Activated T-helper 1 cell treated with anti-CD3 and anti-CD28 coated beads, Interleukin-12 subunit alpha, Interleukin-12 subunit beta, Interleukin-2, Interleukin-4 antibody, amounts not matched to agents 30 ng/mL and 10 ng/mL and 1 ng/mL, durations not matched to agents 14 hours and 24 hours and 36 hours (primary cell): ENCODE measurements around the gene ENOX1. TPM values are rescaled to one million over a fixed set of nuclear protein-coding genes. Genes with fewer than 3 reads are reported as not detected.
A peak's percentile ranks its signal among the peaks of the same experiment; 100 is the strongest.

Source experiments
- DNase-seq: peaks from one replicate; pipeline ENCODE4 v3.0.0; 2021; ENCODE audit warnings: low spot score
- H3K27ac Mint-ChIP-seq: one replicate; pipeline ENCODE4 v1.8.0; 2021; ENCODE audit warnings: mild to moderate bottlenecking, mixed read lengths
- H3K27me3 Mint-ChIP-seq: one replicate; pipeline ENCODE4 v1.8.0; 2022; ENCODE audit warnings: mild to moderate bottlenecking, moderate library complexity, mixed read lengths; ENCODE audit not compliant: insufficient read depth
- H3K36me3 Mint-ChIP-seq: one replicate; pipeline ENCODE4 v1.8.0; 2021; ENCODE audit warnings: low read depth, mixed read lengths
- H3K4me1 Mint-ChIP-seq: one replicate; pipeline ENCODE4 v1.8.0; 2021; ENCODE audit warnings: low read depth, mixed read lengths
- H3K4me3 Mint-ChIP-seq: one replicate; pipeline ENCODE4 v1.8.0; 2021; ENCODE audit warnings: mild to moderate bottlenecking, moderate library complexity, mixed read lengths
- H3K9me3 Mint-ChIP-seq: one replicate; pipeline ENCODE4 v1.8.0; 2021; ENCODE audit warnings: mixed read lengths
- intact Hi-C: fragments of 100-400 bp; cut with micrococcal nuclease; formaldehyde crosslinking; loops from one replicate; pipeline ENCODE4 v1.15.1; 2024
- total RNA-seq: library from RNA; stranded (reverse); gene quantifications from 2 replicates; pipeline ENCODE4 v1.2.3, GENCODE V29; 2022

The ENOX1 gene
- total RNA-seq, 1 donor from 2014 or later: 0.08 TPM

DNA sequence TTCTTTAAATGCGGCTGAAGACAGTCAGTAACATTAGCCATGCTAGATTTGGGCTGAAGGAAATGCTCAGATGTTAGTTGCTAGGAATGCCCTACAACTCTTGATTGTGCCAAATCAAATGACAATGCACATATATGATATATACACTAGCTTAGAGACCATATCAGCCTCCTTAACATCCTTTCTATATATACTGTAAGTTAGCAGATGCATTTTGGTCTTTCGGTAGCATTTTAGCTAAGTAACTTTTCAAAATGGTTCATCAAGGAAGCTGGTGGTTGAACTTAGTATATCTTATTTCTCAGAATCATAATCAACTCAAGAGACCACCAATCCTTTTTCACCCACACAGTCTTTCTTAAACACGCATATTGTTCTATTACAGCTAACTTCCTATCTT is 14.1 kb upstream of the ENOX1 start:
- H3K36me3 Mint-ChIP-seq: no peaks in the 10 kb centered on the region
- H3K9me3 Mint-ChIP-seq: no peaks in the 10 kb centered on the region
- no peak for DNase-seq
- H3K4me3 Mint-ChIP-seq: no peak overlapping the region
- H3K27me3 Mint-ChIP-seq: peaks cover 13% of the 10 kb centered on the region
- H3K4me1 Mint-ChIP-seq: peaks cover 18% of the 10 kb centered on the region
- intact Hi-C loops: loop anchor here (5.0 kb wide), 1 partner anchor 71 kb away; no protein-coding TSS in a partner anchor
- H3K27ac Mint-ChIP-seq: no peak overlapping the region

DNA sequence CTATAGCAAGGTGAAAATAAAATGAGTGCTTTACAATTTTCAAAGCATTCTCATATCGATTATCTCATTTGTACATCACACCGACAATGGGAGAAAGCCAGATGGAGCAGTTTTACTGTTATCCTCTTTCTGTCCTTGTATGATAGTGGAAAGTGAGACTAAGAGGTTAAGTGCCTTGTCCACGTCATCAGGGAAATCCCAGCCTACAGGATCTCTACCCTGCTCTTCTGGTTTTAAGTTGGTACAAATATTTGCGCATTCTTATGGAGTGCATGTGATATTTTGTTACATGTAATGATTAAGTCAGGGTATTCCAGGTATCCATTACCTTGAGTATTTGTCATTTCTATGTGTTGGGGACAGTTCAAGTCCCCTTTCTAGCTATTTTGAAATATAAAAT is 12.4 kb upstream of the ENOX1 start:
- Mint-ChIP-seq H3K27me3 (peaks cover 15% of the 10 kb centered on the region), H3K27ac (no peak overlapping the region), H3K4me1 (peaks cover 14% of the 10 kb centered on the region), H3K9me3 (no peaks in the 10 kb centered on the region), H3K4me3 (no peak overlapping the region), H3K36me3 (no peaks in the 10 kb centered on the region)
- intact Hi-C loops: loop anchor here (5.0 kb wide), 1 partner anchor 752 kb away; no protein-coding TSS in a partner anchor
- DNase-seq: no peak

DNA sequence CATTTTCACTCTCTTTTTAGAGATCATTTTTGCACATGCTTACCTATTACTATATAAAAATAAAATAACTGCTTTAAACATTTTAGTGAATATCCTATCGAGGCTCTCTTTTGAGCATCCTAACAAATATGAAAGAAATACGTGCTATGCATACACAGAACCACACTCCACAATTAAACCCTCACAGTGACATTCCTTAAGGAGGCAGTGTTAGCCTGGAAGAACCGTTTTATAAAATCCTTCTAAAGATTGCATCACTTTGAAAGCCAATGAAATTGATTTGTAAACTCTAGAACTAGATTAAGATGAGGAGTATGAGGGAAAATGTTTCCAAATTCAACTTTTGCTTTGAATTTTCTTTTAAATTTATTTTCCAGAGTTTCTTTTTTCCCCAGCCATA is 11.1 kb upstream of the ENOX1 start:
- Mint-ChIP-seq H3K9me3 (no peaks in the 10 kb centered on the region), H3K36me3 (no peaks in the 10 kb centered on the region), H3K27ac (no peak overlapping the region), H3K27me3 (peaks cover 12% of the 10 kb centered on the region), H3K4me3 (no peak overlapping the region), H3K4me1 (peaks cover 14% of the 10 kb centered on the region)
- DNase-seq: no peak
- intact Hi-C loops: loop anchor here (2.0 to 5.0 kb wide), 2 partner anchors 703 to 751 kb away; no protein-coding TSS in a partner anchor

DNA sequence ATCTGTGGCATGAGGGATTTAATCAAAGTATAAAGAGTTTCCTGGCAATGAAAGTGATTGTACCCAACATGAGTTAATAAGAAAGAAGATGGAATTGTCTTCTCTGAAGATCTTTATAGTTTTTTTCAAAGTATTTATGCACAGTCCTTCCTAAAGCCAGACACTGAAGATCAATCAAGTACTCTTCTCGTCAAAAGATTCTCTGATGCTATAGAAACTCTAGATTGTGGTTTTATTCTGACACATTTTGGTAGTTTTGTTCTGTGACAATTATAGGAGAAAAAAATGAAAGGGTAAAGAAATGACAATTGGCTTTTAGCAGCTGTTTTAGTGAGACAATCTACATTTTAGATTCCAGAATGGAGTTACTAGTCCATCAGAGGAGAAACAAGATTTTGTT is 10.4 kb upstream of the ENOX1 start:
- no peaks in the 10 kb centered on the region for H3K36me3 Mint-ChIP-seq
- peak overlapping the region; percentile 27 for H3K27ac Mint-ChIP-seq
- intact Hi-C loops: loop anchor here (2.0 to 5.0 kb wide), 2 partner anchors 702 to 750 kb away; no protein-coding TSS in a partner anchor
- no peaks in the 10 kb centered on the region for H3K9me3 Mint-ChIP-seq
- peaks cover 12% of the 10 kb centered on the region for H3K27me3 Mint-ChIP-seq
- peaks cover 14% of the 10 kb centered on the region for H3K4me1 Mint-ChIP-seq
- DNase-seq: no peak
- no peak overlapping the region for H3K4me3 Mint-ChIP-seq

DNA sequence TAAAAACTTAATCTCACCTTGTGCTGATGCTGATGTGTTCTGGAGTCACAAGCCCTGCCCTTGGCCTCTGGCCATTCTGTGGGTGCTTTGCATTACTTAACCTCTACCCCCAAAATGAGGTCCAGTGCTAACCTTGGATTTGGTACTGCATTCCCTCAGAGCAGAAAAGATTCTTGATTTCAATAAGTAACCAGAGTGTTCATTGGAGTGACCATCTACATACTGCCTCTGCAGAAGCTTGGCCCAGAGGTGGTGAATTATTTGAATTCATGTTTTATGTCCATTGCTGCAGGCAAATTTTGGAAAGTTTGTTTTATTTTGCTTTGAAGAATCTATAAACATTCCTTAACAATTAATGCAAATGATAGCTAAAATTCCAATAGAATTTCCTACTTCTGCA is 7.6 kb upstream of the ENOX1 start:
- Mint-ChIP-seq H3K27ac (no peak overlapping the region), H3K9me3 (no peaks in the 10 kb centered on the region), H3K4me1 (peaks cover 14% of the 10 kb centered on the region), H3K36me3 (no peaks in the 10 kb centered on the region), H3K27me3 (peaks cover 19% of the 10 kb centered on the region), H3K4me3 (no peak overlapping the region)
- intact Hi-C loops: no loop called here
- no peak for DNase-seq

DNA sequence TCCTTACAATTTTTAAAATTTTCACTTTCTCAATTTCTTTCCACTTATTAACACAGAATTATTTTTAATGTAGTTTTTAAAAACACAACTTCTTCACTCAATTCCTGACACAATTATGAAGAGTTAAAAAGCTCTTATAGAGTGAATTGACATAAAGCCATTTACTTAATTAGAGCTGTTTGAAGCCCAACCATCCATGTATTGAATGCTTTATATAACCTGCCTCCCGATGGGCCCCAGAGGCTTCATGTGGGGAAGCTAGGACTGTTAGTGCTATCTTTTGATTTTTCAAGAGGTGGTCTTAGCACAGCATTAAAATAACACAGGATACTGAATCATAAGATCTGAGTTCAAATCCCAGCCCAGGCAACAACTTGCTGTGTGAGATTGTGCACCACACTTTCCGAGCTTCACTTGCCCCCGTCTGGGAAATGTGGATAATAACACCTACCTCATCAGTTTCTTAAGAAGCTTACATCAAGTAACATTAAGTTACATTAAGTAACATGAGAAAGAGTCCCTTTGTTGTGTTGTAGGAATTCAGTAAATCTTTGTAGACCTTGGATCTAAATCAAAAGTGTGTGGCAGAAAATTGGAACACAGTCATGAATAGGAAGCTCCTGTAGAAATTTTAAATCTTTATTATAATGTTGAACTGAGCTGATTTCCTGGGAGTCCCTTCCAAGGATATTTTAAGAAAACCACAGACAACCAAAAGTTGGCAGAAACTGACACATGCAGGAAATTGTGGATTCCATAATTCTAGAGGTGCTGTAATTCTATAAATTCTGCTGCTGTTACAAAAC is 5.5 kb upstream of the ENOX1 start:
- no peak overlapping the region for H3K27ac Mint-ChIP-seq
- no peaks in the 10 kb centered on the region for H3K9me3 Mint-ChIP-seq
- DNase-seq: no peak
- H3K27me3 Mint-ChIP-seq: peaks cover 35% of the 10 kb centered on the region
- no peak overlapping the region for H3K4me3 Mint-ChIP-seq
- intact Hi-C loops: no loop called here
- peaks cover 15% of the 10 kb centered on the region for H3K4me1 Mint-ChIP-seq
- H3K36me3 Mint-ChIP-seq: no peaks in the 10 kb centered on the region

DNA sequence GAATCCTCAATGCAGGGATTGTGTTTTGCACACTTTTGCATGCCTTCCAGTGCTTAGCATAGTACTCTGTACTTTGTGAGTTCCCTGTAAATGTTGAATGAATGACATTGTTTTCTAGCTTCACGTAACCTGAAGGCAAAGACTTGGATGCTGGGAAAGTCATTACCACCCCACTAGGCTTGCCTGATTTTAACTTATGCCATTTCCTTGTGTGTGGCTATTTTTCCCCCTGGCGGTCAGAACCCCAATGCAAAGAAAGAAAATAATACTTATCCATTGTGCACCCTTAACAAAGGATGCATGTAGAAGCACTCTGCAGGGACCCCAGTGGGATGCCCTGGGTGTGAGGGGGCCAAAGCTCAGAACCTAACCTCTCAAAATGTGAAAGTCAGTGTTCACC is 1.2 kb upstream of the ENOX1 start:
- H3K27me3 Mint-ChIP-seq: peaks cover 46% of the 10 kb centered on the region
- no peak overlapping the region for H3K27ac Mint-ChIP-seq
- intact Hi-C loops: no loop called here
- DNase-seq: no peak
- peaks cover 6% of the 10 kb centered on the region for H3K4me1 Mint-ChIP-seq
- peak overlapping the region; percentile 71 for H3K4me3 Mint-ChIP-seq
- H3K36me3 Mint-ChIP-seq: no peaks in the 10 kb centered on the region
- no peaks in the 10 kb centered on the region for H3K9me3 Mint-ChIP-seq

DNA sequence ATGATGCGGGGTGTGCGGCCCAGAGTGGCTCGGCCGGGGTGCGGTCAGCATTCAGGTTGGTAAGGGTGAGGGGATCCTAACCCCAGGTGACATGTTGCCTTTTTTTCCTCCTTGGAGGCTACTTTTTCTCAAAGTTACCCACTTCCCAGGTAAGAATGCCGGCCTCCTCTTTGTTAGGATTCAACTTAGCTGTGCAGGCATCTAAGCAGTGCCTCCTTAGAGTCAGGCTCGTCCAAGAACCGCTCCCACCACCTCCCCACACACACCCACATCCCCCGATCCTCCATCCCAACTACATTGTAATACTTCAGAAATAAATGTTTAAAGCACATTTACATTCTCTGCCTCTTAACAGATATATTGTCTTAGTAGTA is 733 bp upstream of the ENOX1 start:
- intact Hi-C loops: no loop called here
- no peaks in the 10 kb centered on the region for H3K36me3 Mint-ChIP-seq
- peaks cover 51% of the 10 kb centered on the region for H3K27me3 Mint-ChIP-seq
- peak overlapping the region; percentile 71 for H3K4me3 Mint-ChIP-seq
- no peak for DNase-seq
- no peaks in the 10 kb centered on the region for H3K9me3 Mint-ChIP-seq
- peaks cover 6% of the 10 kb centered on the region for H3K4me1 Mint-ChIP-seq
- H3K27ac Mint-ChIP-seq: no peak overlapping the region

DNA sequence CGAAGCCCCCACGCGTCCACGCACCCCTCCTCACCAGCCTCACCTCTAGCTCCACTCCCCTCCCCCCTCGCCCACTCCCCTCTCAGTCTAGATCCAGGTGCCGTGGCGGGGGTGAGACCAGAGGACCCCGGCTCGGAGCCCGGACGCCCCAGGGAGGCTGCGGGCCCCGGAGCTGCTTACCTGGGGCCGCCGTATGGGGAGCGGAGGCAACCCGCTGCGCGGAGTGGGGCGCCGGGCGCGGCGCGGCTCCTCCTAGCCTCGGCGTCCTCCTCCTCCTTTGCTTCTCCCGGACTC is 353 bp downstream of the ENOX1 start:
- Mint-ChIP-seq H3K36me3 (no peaks in the 10 kb centered on the region), H3K4me3 (no peak overlapping the region), H3K9me3 (no peaks in the 10 kb centered on the region), H3K27ac (no peak overlapping the region), H3K4me1 (peaks cover 6% of the 10 kb centered on the region), H3K27me3 (peaks cover 57% of the 10 kb centered on the region)
- no peak for DNase-seq
- intact Hi-C loops: no loop called here

DNA sequence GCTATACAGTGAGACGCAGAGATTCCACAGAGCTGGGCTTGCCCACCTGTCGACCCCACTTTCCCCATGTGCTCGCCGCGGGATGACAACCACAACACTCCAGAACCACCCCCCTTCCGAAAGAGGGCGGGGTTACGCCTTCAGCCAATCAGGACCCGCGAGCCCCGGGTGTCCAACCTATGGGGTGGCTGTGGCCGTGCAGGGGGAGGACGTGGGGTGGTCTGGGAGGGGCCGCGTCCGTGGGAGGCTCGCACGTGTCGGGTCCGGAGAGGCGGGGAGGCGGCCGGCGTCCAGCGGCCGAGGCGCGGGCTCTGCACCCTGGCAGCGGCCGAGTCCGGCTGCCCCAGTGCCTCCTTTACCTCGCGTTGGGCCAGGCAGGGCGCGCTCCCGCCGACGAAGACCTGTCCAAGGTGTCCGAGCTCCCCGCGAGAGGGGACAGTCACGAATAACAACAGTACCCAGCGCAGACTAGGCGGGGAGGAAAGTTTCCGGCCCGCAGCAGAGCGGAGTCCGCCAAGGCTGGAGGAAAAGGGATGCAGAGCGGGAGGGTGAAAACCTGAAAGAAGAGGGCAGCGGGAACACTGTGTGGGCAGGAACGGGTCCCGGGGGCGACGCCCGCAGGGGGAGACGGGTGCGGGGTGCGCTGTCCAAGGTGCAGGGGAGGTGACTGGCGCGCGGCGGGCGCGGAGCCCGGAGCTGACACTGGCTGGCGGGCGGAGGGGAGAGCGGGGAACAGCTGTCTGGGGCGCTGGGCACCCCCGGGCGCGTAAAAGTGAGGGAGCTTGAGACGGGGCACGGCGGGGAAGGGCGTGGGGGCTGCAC is 911 bp downstream of the ENOX1 start:
- DNase-seq: no peak
- H3K27ac Mint-ChIP-seq: no peak overlapping the region
- no peaks in the 10 kb centered on the region for H3K36me3 Mint-ChIP-seq
- peaks cover 6% of the 10 kb centered on the region for H3K4me1 Mint-ChIP-seq
- peak overlapping the region; percentile 86 for H3K4me3 Mint-ChIP-seq
- H3K27me3 Mint-ChIP-seq: peaks cover 57% of the 10 kb centered on the region
- intact Hi-C loops: no loop called here
- no peaks in the 10 kb centered on the region for H3K9me3 Mint-ChIP-seq

DNA sequence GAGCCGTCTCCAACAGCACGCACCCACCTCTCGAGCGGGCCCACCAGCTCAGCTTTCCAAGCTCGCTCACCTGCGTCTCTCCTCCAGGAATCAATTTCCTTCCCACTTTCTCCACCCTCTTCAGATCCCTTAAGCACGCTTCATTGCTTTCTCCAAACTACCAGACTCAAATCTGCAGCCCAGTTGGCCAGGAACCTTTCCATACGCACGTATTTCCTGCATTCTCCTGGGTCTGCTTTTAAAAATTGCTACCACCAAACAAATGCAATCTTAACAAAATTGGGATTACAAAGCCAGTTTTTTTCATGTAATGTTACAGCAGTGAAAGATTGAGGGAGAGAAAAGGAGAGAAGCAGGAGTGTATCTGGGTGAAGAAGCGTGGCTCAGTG is 1.5 kb downstream of the ENOX1 start:
- intact Hi-C loops: no loop called here
- DNase-seq: no peak
- Mint-ChIP-seq H3K36me3 (no peaks in the 10 kb centered on the region), H3K27me3 (peaks cover 58% of the 10 kb centered on the region), H3K9me3 (no peaks in the 10 kb centered on the region), H3K4me3 (peak overlapping the region; percentile 9), H3K27ac (no peak overlapping the region), H3K4me1 (peaks cover 6% of the 10 kb centered on the region)

DNA sequence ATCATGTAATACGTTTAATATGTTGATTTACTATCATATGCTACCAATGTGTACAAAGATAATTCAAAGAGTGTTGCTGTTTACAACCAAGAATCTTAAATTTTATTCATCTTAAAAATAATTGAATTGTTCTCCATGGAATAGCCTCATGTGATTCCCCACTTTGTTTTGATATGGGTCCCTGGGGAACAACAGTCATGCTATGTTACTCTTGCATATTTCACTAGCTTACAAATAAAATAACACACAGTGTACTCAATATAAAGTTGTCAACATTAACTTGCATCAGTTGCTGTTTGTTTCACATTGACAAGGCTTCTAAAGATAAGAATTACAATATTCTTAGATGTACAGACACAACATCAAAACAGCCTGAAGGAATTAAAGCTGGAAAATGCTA is 2.3 kb downstream of the ENOX1 start:
- intact Hi-C loops: no loop called here
- Mint-ChIP-seq H3K4me1 (peaks cover 6% of the 10 kb centered on the region), H3K36me3 (no peaks in the 10 kb centered on the region), H3K27me3 (peaks cover 56% of the 10 kb centered on the region), H3K27ac (no peak overlapping the region), H3K9me3 (no peaks in the 10 kb centered on the region), H3K4me3 (no peak overlapping the region)
- DNase-seq: no peak

DNA sequence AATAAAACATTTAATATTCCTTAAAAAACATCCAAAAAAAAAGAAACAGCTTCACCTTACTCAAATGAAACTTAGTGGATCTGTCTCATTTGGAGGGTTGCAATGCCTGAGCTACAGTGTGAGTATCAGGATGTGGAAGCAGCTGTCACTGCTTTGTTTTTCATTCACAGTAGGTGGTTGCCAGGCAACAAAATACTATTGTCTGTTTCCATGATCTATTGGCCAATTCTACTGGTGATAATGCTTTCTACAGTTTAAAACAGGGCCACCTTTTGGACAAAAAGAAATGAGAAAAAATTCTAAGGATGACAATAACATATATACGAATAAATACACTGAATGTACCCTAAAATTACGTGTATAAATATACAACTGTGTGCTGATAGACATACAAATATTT is 3.0 kb downstream of the ENOX1 start:
- no peak for DNase-seq
- H3K9me3 Mint-ChIP-seq: no peaks in the 10 kb centered on the region
- H3K27me3 Mint-ChIP-seq: peaks cover 51% of the 10 kb centered on the region
- no peak overlapping the region for H3K27ac Mint-ChIP-seq
- no peaks in the 10 kb centered on the region for H3K36me3 Mint-ChIP-seq
- peaks cover 6% of the 10 kb centered on the region for H3K4me1 Mint-ChIP-seq
- intact Hi-C loops: no loop called here
- no peak overlapping the region for H3K4me3 Mint-ChIP-seq
